Omental fat pad (tissue), 4 donors: Measurements from ENCODE around the gene TTC3. TPM values are rescaled to one million over a fixed set of nuclear protein-coding genes. Genes with fewer than 3 reads are reported as not detected.

Experiments used
- ATAC-seq: fragments of 150-250 bp; one replicate; pipeline ENCODE4 v1.9.1; 2016; ENCODE audit warnings: mild to moderate bottlenecking, moderate library complexity; ENCODE audit not compliant: low FRiP score
- DNase-seq: peaks from one replicate; pipeline ENCODE4 v3.0.0-alpha.2; 2019; ENCODE audit warnings: low spot score
- total RNA-seq, 4 donors: library from RNA; depleted of rRNA; stranded (reverse); fragments of >200 nt; gene quantifications; one replicate each; pipeline ENCODE4 v1.1.0, GENCODE V29; 2016
- TF ChIP-seq, protein P1 (sequence below), 3 donors: fragments of 450-650 bp; IDR thresholded peaks; one replicate each; pipeline ENCODE4 v1.5.1; 2016 to 2017; ENCODE audit warnings: antibody characterized with exemption in 3 of 3, mild to moderate bottlenecking in 3 of 3, moderate library complexity in 2 of 3

TTC3 gene
- total RNA-seq, 4 donors from 2014 or later, result 95.4 to 241 (median 148) TPM

DNA sequence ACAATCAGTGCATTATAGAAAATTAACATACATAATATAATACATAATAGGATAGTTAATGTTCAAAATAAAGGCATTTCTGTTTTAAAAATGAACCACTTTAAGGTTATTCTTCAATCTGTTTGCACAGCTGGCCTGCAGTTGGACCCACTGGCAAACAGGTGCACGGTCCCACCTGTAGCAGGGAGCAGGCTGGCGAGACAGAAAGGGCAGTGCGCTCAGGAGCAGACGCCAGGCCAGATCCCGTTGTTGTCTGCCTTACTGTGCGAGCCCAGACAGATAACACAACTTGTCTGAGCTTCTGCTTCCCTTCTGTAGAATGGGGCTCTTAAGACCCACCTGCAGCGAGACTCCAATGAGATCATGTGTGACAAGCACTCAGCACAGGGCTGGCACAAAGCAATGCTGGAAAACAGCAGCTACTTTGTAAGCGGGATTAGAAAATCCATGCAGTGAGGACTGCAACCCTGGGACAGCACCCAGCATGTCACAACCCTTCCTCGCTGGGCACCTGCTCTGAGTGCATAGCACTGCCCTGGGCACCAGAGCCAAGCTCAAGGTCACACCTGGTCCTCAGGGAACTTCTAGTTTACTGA lies 160.6 kb downstream of the TTC3 start:
- TF ChIP-seq, protein P1, sequence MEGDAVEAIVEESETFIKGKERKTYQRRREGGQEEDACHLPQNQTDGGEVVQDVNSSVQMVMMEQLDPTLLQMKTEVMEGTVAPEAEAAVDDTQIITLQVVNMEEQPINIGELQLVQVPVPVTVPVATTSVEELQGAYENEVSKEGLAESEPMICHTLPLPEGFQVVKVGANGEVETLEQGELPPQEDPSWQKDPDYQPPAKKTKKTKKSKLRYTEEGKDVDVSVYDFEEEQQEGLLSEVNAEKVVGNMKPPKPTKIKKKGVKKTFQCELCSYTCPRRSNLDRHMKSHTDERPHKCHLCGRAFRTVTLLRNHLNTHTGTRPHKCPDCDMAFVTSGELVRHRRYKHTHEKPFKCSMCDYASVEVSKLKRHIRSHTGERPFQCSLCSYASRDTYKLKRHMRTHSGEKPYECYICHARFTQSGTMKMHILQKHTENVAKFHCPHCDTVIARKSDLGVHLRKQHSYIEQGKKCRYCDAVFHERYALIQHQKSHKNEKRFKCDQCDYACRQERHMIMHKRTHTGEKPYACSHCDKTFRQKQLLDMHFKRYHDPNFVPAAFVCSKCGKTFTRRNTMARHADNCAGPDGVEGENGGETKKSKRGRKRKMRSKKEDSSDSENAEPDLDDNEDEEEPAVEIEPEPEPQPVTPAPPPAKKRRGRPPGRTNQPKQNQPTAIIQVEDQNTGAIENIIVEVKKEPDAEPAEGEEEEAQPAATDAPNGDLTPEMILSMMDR (IDR thresholded peaks at IDR 0.05), result no peak
- DNase-seq (no peak), ATAC-seq (no peak)

DNA sequence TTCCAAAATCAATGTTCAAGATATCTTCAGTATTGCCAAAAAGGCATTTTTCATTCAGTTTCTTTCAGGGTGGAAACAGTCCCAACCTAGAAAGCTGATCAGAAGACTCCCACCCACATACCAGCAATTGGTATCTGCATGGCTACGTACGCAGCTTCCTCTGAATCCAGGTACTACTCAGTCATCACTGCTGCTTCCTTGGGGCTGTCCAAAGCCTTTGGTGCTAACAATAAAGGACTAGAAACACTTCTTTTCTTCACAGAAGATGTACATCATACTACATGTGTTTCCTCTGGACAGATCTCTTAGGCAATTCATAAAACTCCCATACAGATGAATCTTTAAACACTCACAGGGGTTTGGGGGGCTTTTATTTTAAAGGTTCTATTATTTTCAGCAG lies 164.3 kb downstream of the TTC3 start:
- DNase-seq (no peak), ATAC-seq (no peak)
- TF ChIP-seq, protein P1 (IDR thresholded peaks at IDR 0.05), result no peak

DNA sequence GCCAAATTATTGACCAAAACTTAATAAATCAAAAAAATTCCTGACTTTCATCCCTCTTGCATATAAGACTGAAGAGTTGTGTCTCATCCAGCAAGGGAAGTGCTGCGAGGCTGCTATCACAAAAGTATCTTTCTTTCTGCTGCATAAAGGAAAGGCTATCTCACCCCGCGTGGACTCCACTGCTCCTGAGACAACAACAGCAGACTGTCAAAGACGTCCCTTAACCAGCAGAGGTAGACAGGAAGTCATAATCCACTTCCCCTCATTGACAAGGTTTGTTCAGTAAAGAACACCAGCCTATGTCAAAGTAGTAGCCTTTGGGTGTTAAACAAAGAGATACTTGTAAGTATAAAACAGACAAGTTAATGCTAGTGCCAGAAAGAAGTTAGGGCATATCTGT lies 164.7 kb downstream of the TTC3 start:
- TF ChIP-seq, protein P1 (IDR thresholded peaks at IDR 0.05), result no peak
- DNase-seq (no peak), ATAC-seq (no peak)

DNA sequence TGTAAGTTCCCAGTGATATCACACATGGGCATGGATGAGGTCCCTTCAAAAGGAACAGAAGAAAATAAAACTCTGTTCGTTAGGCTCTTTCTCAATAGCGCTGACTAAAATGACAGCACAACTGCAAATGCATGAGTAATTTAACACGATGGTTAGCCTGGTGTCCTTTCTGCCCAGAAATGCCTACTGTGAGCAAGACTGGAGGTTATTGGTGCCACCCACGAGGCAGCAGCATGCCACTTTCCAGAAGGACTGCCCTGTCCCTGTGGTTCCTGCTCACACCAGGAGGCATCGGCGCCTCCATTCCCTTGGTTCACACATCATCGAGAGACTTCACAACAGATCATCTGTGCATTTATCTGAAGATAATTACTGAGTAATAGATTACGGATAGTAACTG lies 167.9 kb downstream of the TTC3 start:
- DNase-seq (no peak), ATAC-seq (no peak)
- TF ChIP-seq, protein P1 (IDR thresholded peaks at IDR 0.05), result no peak

DNA sequence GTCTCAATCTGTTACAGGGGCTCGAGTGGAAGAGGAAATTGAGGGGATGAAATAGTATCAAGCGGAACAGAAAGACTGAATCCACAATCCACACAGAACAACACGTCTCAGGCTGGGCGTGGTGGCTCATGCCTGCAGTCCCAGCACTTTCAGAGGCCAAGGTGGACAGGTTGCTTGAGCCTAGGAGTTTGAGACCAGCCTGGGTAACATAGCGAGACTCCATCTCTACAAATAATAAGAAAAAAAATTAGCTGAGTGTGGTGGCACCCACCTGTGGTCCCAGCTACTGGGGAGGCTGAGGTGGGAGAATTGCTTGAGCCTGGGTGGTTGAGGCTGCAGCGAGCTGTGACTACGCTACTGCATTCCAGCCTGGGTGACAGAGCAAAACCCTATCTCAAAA lies 168.4 kb downstream of the TTC3 start:
- ATAC-seq, result no peak
- no peak for DNase-seq
- TF ChIP-seq, protein P1 (IDR thresholded peaks at IDR 0.05), result no peak

DNA sequence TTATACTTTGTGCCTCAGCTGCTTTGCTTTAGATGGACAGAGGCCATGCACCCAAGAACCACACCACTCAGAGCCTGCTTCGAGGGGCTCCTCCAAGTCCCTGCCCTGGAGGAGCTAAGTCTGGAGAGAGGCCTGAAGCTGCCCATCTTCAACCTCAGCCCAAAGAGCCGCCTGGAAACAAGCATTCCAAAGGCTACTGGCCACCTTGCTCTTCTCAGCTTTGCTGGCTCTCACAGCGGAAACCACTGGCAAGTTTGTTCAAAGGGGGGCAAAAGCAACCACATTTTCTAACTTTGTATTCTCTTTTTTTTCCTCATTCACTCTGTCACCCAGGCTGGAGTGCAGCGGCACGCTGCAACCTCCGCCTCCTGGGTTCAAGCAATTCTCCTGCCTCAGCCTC lies 170.9 kb downstream of the TTC3 start:
- TF ChIP-seq, protein P1 (IDR thresholded peaks at IDR 0.05), result no peak
- DNase-seq (no peak), ATAC-seq (no peak)

DNA sequence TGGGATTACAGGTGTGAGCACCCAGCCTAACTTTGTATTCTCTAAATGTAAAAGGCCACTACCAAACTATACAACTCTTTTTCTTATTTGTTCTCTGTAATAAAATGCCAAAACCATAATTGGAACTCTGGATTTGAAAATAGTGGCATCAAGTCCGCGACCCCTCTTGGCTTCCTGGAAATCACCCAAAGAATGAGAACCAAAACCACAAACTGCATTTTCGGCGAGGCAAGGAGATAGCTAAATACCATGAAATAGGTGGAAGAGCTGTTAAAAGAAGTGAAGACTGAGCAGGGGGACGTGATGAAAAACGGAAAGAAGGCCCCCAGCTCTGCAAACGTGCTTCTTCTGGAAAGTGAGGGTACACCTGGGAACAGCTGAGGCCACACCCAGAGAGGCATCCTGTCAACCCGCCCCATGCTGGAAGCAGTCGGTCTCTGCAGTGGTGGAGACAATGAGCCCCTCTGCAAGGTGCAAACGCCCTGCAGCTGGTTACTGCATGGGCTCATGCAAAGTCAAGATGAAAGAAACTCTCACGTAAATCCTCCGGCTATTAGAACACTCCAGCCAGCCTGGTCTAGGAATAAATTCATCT lies 171.5 kb downstream of the TTC3 start:
- ATAC-seq (no peak), DNase-seq (no peak)
- TF ChIP-seq, protein P1 (IDR thresholded peaks at IDR 0.05), result no peak
